SK-N-SH treated with all-trans-retinoic acid at 6 μM for 48 hours (cell line): Measurements from ENCODE around the gene CTF1.

ENCODE experiments used
- ATAC-seq: fragments of 200-7000 bp; cut with Tn5 transposase; 3 replicates; pipeline ENCODE4 v1.9.1; 2020; ENCODE audit warnings: mild to moderate bottlenecking, moderate library complexity
- ARNTL ChIP-seq: fragments of 450-650 bp; formaldehyde crosslinking; IDR thresholded peaks from 2 replicates; pipeline ENCODE4 v1.5.0; 2020; ENCODE audit warnings: low read depth, mild to moderate bottlenecking, moderate library complexity, borderline replicate concordance
- CSDC2 ChIP-seq: fragments of 250-450 bp; sonication (Bioruptor Pico); IDR thresholded peaks from 2 replicates; pipeline ENCODE4 v1.5.0; 2020; ENCODE audit warnings: mild to moderate bottlenecking, moderate library complexity
- GLIS3 ChIP-seq: fragments of 250-450 bp; sonication (Bioruptor Pico); IDR thresholded peaks from 2 replicates; pipeline ENCODE4 v1.5.0; 2020; ENCODE audit warnings: mild to moderate bottlenecking, moderate library complexity
- ISL1 ChIP-seq: fragments of 250-450 bp; sonication (Bioruptor Pico); IDR thresholded peaks from 2 replicates; pipeline ENCODE4 v2.1.2; 2022; ENCODE audit warnings: mild to moderate bottlenecking, moderate library complexity
- OSR1 ChIP-seq: fragments of 250-450 bp; sonication (Bioruptor Pico); IDR thresholded peaks from 2 replicates; pipeline ENCODE4 v1.8.0; 2022; ENCODE audit warnings: moderate library complexity, mild to moderate bottlenecking, inconsistent platforms
- PPARA ChIP-seq: fragments of 250-450 bp; sonication (Bioruptor Pico); IDR thresholded peaks from 2 replicates; pipeline ENCODE4 v1.5.0; 2020; ENCODE audit warnings: mild to moderate bottlenecking, borderline replicate concordance
- RARB ChIP-seq: fragments of 250-450 bp; sonication (Bioruptor Pico); IDR thresholded peaks from 2 replicates; pipeline ENCODE4 v1.8.0; 2021; ENCODE audit warnings: mild to moderate bottlenecking, moderate library complexity
- SNAI2 ChIP-seq: fragments of 250-450 bp; sonication (Bioruptor Pico); IDR thresholded peaks from 2 replicates; pipeline ENCODE4 v1.5.0; 2020; ENCODE audit warnings: mild to moderate bottlenecking, moderate library complexity
- TCF4 ChIP-seq: fragments of 250-450 bp; sonication (Bioruptor Pico); IDR thresholded peaks from 2 replicates; pipeline ENCODE4 v1.8.0; 2021; ENCODE audit warnings: mild to moderate bottlenecking, moderate library complexity, borderline replicate concordance
- ZC3H10 ChIP-seq: fragments of 250-450 bp; sonication (Bioruptor Pico); IDR thresholded peaks from 2 replicates; pipeline ENCODE4 v1.5.1; 2021; ENCODE audit warnings: mild to moderate bottlenecking, moderate library complexity
- ZFP3 ChIP-seq: fragments of 250-450 bp; sonication (Bioruptor Pico); IDR thresholded peaks from 2 replicates; pipeline ENCODE4 v1.5.0; 2020; ENCODE audit warnings: mild to moderate bottlenecking, moderate library complexity
- ZFP30 ChIP-seq: fragments of 450-650 bp; formaldehyde crosslinking; IDR thresholded peaks from 2 replicates; pipeline ENCODE4 v1.5.0; 2022; ENCODE audit warnings: mild to moderate bottlenecking, moderate library complexity
- ZNF565 ChIP-seq: fragments of 450-650 bp; formaldehyde crosslinking; conservative IDR thresholded peaks from 2 replicates; pipeline ENCODE4 v1.5.0; 2020; ENCODE audit warnings: low read depth, mild to moderate bottlenecking, moderate library complexity
- ZNF70 ChIP-seq: fragments of 450-650 bp; formaldehyde crosslinking; IDR thresholded peaks from 2 replicates; pipeline ENCODE4 v1.5.0; 2020; ENCODE audit warnings: mild to moderate bottlenecking, moderate library complexity
- ZNF8 ChIP-seq: fragments of 450-650 bp; formaldehyde crosslinking; IDR thresholded peaks from 2 replicates; pipeline ENCODE4 v1.5.0; 2020; ENCODE audit warnings: mild to moderate bottlenecking, moderate library complexity
- TF ChIP-seq, protein P1 (sequence below): fragments of 250-450 bp; sonication (Bioruptor Pico); IDR thresholded peaks from 2 replicates; pipeline ENCODE4 v1.5.1; 2021; ENCODE audit warnings: mild to moderate bottlenecking, moderate library complexity
- TF ChIP-seq, protein P2 (sequence below): fragments of 250-450 bp; sonication (Bioruptor Pico); IDR thresholded peaks from 2 replicates; pipeline ENCODE4 v1.5.1; 2020; ENCODE audit warnings: low read depth, mild to moderate bottlenecking, moderate library complexity
- TF ChIP-seq, protein P3 (sequence below): fragments of 250-450 bp; sonication (Bioruptor Pico); IDR thresholded peaks from 2 replicates; pipeline ENCODE4 v1.5.0; 2020; ENCODE audit warnings: mild to moderate bottlenecking, moderate library complexity
- TF ChIP-seq, protein P4 (sequence below): fragments of 250-450 bp; sonication (Bioruptor Pico); IDR thresholded peaks from 2 replicates; pipeline ENCODE4 v1.8.0; 2021; ENCODE audit warnings: low read depth, mild to moderate bottlenecking, moderate library complexity, borderline replicate concordance
- TF ChIP-seq, protein P5 (sequence below): fragments of 250-450 bp; sonication (Bioruptor Pico); IDR thresholded peaks from 2 replicates; pipeline ENCODE4 v1.8.0; 2020; ENCODE audit warnings: mild to moderate bottlenecking, moderate library complexity, borderline replicate concordance

The CTF1 gene

DNA sequence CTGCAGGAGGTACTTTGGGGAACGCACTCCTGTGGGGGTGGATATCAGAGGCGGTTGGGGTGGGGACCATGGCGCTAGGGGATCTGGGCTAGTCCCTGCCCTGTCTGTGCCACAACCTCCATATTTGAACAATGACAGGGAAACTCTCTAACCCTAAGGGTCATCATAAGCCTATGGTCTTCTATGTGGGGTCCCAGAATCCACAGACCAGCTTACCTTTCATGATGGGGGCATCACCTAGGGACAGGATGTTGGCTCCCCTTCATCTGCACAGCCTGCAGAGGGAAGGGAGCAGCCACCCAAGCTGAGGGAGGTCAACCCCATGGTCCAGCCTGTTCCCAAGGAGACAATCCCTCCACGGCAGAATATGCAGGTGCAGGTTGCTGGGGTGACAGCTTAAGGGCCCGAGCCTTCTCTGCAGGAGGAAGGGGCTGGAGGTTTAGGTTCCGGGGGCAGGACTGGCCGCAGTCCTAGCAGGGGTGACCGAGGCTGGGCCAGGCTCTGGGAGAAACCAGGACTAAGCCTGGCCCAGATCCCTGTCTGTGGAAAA is 54.2 kb downstream of the CTF1 start (continued):
- TF ChIP-seq ZFP3 (CRISPR knock-in tag) (no peak), TCF4 (CRISPR knock-in tag) (no peak), GLIS3 (no peak), ZC3H10 (CRISPR knock-in tag) (no peak)

DNA sequence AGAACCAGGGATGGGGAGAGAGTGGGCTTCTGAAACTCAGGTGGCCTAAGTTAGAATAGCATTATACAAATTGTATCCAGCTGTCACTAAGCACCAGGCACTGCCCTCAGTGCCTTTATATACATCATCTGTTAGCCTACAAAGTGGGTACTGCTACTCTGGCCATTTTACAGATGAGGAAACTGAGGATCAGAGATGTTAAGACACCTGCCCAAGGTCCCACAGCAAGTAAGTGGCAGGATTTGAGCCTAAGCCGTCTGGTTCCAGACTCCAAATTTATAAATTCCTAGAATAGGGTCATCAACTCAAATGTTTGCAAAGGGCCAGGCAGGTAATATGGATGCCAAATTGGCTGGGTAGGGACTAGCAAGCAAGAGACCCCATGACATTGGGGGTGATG is 54.8 kb downstream of the CTF1 start:
- no peak for ATAC-seq
- TF ChIP-seq OSR1 (CRISPR knock-in tag) (no peak), ZC3H10 (CRISPR knock-in tag) (no peak), ISL1 (CRISPR knock-in tag) (no peak), ZFP30 (CRISPR knock-in tag) (no peak), ZNF565 (no peak), ZFP3 (CRISPR knock-in tag) (no peak), CSDC2 (CRISPR knock-in tag) (no peak), PPARA (CRISPR knock-in tag) (no peak), ARNTL (CRISPR knock-in tag) (no peak), RARB (no peak), ZNF8 (CRISPR knock-in tag) (no peak), SNAI2 (CRISPR knock-in tag) (no peak)
- TF ChIP-seq, protein P1, sequence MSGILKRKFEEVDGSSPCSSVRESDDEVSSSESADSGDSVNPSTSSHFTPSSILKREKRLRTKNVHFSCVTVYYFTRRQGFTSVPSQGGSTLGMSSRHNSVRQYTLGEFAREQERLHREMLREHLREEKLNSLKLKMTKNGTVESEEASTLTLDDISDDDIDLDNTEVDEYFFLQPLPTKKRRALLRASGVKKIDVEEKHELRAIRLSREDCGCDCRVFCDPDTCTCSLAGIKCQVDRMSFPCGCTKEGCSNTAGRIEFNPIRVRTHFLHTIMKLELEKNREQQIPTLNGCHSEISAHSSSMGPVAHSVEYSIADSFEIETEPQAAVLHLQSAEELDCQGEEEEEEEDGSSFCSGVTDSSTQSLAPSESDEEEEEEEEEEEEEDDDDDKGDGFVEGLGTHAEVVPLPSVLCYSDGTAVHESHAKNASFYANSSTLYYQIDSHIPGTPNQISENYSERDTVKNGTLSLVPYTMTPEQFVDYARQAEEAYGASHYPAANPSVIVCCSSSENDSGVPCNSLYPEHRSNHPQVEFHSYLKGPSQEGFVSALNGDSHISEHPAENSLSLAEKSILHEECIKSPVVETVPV, result no peak
- TF ChIP-seq, protein P2, sequence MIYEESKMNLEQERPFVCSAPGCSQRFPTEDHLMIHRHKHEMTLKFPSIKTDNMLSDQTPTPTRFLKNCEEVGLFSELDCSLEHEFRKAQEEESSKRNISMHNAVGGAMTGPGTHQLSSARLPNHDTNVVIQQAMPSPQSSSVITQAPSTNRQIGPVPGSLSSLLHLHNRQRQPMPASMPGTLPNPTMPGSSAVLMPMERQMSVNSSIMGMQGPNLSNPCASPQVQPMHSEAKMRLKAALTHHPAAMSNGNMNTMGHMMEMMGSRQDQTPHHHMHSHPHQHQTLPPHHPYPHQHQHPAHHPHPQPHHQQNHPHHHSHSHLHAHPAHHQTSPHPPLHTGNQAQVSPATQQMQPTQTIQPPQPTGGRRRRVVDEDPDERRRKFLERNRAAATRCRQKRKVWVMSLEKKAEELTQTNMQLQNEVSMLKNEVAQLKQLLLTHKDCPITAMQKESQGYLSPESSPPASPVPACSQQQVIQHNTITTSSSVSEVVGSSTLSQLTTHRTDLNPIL (CRISPR knock-in tag), result no peak
- TF ChIP-seq, protein P3, sequence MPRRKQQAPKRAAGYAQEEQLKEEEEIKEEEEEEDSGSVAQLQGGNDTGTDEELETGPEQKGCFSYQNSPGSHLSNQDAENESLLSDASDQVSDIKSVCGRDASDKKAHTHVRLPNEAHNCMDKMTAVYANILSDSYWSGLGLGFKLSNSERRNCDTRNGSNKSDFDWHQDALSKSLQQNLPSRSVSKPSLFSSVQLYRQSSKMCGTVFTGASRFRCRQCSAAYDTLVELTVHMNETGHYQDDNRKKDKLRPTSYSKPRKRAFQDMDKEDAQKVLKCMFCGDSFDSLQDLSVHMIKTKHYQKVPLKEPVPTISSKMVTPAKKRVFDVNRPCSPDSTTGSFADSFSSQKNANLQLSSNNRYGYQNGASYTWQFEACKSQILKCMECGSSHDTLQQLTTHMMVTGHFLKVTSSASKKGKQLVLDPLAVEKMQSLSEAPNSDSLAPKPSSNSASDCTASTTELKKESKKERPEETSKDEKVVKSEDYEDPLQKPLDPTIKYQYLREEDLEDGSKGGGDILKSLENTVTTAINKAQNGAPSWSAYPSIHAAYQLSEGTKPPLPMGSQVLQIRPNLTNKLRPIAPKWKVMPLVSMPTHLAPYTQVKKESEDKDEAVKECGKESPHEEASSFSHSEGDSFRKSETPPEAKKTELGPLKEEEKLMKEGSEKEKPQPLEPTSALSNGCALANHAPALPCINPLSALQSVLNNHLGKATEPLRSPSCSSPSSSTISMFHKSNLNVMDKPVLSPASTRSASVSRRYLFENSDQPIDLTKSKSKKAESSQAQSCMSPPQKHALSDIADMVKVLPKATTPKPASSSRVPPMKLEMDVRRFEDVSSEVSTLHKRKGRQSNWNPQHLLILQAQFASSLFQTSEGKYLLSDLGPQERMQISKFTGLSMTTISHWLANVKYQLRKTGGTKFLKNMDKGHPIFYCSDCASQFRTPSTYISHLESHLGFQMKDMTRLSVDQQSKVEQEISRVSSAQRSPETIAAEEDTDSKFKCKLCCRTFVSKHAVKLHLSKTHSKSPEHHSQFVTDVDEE (CRISPR knock-in tag), result no peak
- TF ChIP-seq, protein P4, sequence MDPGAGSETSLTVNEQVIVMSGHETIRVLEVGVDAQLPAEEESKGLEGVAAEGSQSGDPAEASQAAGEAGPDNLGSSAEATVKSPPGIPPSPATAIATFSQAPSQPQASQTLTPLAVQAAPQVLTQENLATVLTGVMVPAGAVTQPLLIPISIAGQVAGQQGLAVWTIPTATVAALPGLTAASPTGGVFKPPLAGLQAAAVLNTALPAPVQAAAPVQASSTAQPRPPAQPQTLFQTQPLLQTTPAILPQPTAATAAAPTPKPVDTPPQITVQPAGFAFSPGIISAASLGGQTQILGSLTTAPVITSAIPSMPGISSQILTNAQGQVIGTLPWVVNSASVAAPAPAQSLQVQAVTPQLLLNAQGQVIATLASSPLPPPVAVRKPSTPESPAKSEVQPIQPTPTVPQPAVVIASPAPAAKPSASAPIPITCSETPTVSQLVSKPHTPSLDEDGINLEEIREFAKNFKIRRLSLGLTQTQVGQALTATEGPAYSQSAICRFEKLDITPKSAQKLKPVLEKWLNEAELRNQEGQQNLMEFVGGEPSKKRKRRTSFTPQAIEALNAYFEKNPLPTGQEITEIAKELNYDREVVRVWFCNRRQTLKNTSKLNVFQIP (CRISPR knock-in tag), result no peak
- TF ChIP-seq, protein P5, sequence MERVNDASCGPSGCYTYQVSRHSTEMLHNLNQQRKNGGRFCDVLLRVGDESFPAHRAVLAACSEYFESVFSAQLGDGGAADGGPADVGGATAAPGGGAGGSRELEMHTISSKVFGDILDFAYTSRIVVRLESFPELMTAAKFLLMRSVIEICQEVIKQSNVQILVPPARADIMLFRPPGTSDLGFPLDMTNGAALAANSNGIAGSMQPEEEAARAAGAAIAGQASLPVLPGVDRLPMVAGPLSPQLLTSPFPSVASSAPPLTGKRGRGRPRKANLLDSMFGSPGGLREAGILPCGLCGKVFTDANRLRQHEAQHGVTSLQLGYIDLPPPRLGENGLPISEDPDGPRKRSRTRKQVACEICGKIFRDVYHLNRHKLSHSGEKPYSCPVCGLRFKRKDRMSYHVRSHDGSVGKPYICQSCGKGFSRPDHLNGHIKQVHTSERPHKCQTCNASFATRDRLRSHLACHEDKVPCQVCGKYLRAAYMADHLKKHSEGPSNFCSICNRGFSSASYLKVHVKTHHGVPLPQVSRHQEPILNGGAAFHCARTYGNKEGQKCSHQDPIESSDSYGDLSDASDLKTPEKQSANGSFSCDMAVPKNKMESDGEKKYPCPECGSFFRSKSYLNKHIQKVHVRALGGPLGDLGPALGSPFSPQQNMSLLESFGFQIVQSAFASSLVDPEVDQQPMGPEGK (CRISPR knock-in tag), result no peak
- TF ChIP-seq, all 23 proteins: peak for 0

DNA sequence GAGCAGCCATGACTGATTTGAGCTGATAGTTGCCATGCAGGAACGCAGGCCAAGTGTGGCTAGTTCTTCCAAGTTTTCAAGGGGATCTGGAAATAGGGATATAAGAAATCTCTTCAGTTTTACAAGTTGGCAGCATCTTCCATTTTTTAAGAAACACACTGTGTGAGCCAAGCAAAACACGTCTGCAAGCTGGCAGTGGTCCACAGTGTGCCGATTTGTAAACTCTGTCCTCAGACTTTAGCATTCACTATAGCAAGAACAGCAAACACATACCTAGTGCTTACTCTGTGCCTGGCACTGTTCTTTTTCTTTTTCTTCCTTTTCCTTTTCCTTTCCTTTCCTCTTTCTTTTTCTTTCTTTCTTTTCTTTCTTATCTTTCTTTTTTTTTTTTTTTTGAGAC is 55.3 kb downstream of the CTF1 start:
- TF ChIP-seq ZNF70 (CRISPR knock-in tag) (no peak), PPARA (CRISPR knock-in tag) (no peak), TCF4 (CRISPR knock-in tag) (no peak), ZFP3 (CRISPR knock-in tag) (no peak), CSDC2 (CRISPR knock-in tag) (no peak)
- TF ChIP-seq, protein P1, result no peak
- TF ChIP-seq, protein P5 (CRISPR knock-in tag), result no peak
- ATAC-seq, result no peak
